GOT3 (cell line): ENCODE measurements around the gene PSMC1.

Source experiments
- DNase-seq: peaks from one replicate; lab custom pipeline; 2025; ENCODE audit warnings: mixed read lengths; lab: John Stamatoyannopoulos, UW

The PSMC1 gene

GRCh38 chr14:90276646-90277367, 20.5 kb downstream of the PSMC1 start:
- no peak for DNase-seq

GRCh38 chr14:90277581-90278198, 21.3 kb downstream of the PSMC1 start:
- DNase-seq: no peak

GRCh38 chr14:90278199-90279175, 22.1 kb downstream of the PSMC1 start:
- DNase-seq: no peak

DNA sequence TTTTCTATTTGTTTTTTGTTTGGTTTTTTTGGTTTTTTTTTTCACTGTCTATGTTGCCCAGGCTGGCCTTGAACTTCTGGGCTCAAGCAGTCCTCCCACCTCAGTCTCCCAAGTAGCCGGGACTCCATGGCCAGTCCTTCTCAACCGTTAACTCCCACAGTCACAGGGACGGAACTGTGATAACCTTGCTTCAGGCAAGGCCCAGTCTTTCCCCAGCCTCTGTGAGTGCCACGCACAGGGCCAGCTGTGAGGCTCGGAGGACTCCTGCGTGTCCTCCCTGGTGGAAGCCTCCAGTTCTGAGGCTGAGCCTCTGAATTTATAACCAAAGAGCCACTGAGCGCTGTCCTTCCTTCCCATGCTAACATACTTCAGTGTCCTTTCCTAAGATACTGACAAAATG, 23.7 kb downstream of the PSMC1 start:
- DNase-seq: no peak

- no peak for DNase-seq
Measured at GRCh38 chr14:90281261-90281660, 24.9 kb downstream of the PSMC1 start.

DNA sequence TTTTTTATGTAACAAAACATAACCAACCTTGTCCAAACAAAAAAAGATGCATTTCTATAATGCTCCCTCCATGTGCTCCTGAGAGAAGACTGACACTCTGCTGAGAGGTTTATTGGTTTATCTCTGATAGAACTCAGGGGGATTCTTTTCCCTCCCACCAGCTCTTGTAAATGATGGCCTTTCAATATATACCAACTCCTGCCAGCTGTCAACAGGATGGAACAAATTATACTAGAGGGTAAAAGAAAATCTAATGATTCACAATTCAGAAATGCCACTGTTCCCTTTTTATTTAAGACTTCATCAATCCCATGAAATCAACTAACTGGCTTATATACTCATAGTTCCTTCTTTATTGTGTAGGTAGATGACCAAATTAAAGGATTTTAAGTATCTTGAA, 25.4 kb downstream of the PSMC1 start:
- no peak for DNase-seq

GRCh38 chr14:90287791-90288190, 31.4 kb downstream of the PSMC1 start:
- no peak for DNase-seq

- DNase-seq: no peak
Measured at GRCh38 chr14:90288651-90289355, 32.5 kb downstream of the PSMC1 start.

DNA sequence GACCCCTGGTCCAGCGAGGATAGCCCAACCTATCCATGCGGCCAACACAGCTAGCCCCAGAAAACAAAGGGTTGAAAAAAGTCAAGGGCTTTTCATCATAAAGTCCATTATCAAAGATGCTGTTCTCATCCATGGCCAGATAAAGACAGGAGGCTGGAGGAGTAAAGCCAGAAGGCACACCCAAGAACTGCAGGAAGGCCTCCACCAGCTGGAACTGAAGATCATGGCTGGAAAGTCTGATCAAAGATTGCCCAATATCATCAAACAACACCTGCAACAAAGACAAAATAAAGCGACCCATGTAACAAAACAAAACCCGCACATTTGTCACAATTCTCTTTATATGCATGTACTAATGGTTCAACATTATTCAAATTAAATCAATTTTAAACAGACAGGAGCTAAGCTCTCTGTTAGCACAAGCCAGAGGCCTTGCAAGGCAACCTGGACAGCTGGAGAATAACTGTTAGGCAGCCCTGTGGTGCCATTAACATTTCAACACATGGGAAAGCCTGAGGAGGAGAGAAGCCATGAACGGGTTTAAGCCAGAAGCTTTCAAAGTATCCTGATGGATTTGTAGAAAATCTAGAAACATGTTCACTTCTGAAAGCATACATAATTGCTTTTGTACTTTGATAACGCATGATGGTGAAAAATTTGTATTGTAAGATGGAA, 34.1 kb downstream of the PSMC1 start:
- no peak for DNase-seq

GRCh38 chr14:90291699-90292098, 35.3 kb downstream of the PSMC1 start:
- DNase-seq: no peak

GRCh38 chr14:90293766-90294730, 37.7 kb downstream of the PSMC1 start:
- DNase-seq: no peak

DNA sequence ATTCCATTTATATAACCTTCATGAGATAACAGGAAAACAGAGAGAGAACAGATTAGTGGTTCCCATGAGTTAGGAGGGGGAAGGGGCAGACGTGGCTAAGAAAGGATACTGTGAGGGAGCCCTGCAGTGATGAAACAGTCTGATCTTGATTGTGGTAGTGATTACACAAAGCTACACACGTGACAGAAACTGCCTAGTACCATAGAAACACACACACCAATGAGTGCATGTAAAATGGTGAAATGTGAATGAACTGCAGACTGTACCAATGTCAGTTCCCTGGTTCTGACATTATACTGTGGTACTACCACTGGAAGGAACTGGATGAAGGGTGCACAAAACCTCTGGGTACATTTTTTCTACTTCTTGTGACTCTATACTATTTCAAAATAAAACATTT, 38.5 kb downstream of the PSMC1 start:
- DNase-seq: no peak

DNA sequence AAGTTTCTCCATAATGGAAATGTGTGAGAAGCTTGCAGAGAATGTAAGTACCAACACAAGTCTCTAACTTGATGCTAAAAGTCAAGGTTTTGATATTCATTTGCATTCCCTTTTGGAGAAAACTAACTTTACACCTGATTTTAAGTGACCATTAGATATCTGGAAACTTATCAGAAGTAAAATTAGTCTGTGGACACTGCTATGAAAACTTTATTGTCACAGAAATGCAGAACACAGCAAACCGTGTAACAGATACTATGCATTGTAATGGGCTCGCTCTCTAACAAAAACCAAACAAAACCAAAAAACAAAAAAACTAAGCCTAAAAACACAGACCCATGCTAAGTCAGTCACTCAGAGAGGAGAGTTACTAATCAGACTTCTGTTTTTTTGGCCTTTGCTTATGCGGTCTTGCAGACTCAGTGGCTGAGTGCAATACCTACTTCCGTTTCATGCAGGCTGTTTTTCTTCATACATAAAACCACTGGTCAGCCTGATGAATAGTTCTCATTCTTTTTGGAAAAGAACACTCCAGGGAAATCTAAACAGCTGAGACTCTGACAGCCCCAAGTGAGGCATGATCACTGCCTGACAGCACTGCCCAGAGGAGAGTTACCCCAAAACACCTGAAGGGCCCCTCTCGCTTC, 39.6 kb downstream of the PSMC1 start:
- no peak for DNase-seq

DNA sequence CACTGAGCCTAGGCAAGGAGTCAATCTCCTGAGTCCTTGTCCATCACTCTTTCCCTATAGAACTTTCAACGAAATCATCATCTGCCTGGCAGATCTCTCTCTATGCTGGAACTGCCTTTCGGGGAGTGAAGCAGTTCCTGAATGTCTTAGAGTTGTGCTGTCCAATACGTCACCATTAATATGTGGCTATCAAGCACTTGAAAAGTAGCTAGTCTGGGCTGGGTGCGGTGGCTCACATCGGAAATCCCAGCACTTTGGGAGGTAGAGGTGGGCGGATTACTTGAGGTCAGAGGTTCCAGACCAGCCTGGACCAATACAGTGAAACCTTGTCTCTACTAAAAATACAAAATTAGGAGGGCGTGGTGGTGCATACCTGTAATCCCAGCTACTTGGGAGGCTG, 40.3 kb downstream of the PSMC1 start:
- no peak for DNase-seq

DNA sequence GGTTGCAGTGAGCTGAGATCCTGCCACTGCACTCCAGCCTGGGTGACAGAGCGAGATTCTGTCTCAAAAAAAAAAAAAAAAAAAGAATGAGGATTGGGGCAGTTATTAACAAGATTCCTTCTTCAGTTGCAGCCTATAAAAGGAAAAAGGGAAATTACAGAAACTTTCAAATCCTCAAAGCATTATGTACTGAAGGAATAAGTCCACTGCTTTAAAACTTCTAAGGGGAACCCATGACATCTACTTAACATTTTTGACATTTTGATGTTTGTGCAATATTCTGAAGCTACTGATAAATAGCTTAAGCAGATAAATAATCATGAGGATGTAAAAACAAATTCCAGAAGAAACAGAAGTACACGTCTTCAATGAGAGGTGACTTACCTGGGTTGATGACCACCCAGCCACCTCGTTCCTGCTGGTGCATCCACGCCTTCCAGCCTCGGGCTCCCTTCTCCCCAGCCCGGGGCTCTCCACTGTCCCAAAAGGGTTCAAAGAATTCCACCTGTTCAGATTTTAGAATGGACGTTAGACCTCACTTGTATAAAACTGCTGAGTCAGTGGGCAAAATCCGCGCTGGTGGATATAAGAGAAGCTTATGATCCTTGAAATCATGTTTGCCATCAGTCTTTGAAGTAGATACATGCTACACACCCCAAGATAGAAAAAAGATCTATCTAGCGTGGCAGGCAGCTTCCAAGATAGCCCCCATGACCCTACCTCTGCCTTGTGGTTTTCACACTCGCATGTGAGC, 41.7 kb downstream of the PSMC1 start:
- no peak for DNase-seq

GRCh38 chr14:90299408-90299807, 43.1 kb downstream of the PSMC1 start:
- no peak for DNase-seq

- DNase-seq: no peak
Measured at GRCh38 chr14:90300611-90301047, 44.3 kb downstream of the PSMC1 start.

- no peak for DNase-seq
Measured at GRCh38 chr14:90301122-90301521, 44.8 kb downstream of the PSMC1 start.

DNA sequence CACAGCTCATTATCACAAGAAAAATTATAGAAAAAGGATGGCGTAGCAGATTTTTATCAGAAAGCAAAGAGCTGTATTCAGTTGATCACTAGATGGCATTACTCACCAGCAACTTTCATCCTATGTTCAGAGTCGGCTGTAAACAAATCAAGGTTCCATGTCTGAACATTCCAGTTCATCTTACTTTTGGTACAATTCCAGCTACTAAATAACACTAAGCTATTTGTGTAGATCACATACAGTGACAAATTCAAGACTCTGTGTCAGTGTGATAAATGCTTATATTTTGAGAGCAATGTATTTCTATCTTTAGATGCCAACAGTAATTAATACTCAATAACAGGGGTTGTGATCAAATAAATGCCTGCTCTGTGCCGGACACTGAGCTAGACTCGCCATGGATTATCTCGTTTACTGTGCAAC, 45.3 kb downstream of the PSMC1 start:
- DNase-seq: no peak
